Measurements from ENCODE around the gene GPR150.

The GPR150 gene

GRCh38 chr5:95652849-95653248, 33.0 kb downstream of the GPR150 start:
- no peak for DNase-seq (ENCODE audit: low spot score)

DNA sequence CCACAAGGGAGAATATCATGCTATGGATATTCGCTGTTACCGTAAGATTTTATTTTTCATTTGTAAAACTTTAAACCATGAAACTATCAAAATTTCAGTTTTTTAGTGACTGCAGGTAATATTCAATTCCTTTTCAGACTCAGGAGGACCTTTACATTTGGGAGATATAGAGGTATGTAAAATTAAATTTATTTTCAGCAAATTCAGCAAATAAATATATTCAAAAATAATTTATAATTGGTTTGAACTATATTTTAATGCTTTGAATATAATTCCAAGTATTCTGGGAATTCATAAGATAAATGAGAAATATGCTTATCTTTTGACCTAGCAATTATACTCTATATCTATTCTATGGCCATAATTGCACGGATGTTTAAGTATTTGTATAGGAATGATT, 34.3 kb downstream of the GPR150 start:
- DNase-seq (ENCODE audit: low spot score): no peak

DNA sequence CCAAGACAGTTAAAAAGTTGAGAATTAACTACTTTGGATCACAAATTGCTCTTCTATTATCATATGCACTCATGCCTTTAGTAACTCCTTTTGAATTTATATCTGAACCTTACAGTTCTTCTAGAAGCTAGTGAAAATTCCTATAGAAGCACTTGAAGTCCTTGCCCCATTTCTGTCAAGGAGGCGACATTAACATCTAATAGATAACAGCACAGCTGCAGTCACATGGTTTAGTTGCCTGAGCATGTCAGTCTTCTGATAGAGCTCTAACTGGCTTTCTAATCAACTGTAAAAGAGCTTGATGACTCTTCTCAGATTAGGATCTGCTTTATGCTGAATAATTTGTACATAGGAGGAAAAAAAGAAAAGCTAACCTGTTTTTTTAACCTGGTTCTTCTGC, 35.7 kb downstream of the GPR150 start:
- peak; percentile 72 for DNase-seq (ENCODE audit: low spot score)

- DNase-seq (ENCODE audit: low spot score): no peak
These were observed 40.2 kb downstream of the GPR150 start for GRCh38 chr5:95660060-95660459.

DNA sequence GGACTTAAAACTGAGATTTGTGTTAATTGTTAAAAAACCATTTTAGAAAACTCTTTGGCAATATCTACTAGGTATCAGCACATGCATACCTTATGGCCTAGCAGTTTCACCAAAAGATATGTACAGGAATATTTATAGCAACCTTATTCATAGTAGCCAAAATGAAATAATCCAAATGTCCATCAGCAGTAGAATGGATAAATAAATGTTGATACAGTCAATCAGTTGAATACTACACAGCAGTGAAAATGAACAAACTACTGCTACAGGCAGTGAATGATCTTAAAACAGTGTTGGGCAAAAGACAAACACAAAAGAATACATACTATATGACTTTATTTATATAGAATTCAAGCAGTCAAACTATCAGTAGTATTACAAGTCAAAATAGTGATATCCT, 43.1 kb downstream of the GPR150 start:
- DNase-seq (ENCODE audit: low spot score): no peak

DNA sequence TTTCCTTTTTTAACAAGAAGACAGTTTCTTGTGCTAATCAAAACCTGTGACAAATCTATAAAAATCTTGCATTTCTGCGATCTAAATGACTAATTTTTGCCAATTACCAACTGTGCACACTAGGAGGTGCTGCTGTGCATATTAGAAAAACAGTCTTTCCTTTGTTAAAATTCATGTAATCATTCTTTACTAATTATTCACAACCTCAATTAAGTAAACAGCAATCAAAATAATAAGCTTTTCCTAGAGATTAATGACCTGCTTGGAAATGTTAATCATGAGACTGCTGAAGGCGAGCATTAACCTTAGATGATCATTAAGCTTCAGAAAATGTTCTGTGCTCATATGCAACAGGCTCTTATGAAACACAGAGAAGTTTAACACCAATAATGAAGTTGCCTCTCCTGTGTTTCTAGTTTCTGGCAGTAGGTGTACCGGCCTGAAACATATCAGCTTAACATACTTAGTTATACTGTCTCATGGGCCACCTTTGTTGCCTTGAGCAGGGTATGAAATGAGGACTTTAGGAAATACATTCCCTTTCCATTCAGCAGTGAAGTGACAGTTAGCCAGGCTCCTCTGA, 44.4 kb downstream of the GPR150 start:
- DNase-seq (ENCODE audit: low spot score): peak; percentile 52

DNA sequence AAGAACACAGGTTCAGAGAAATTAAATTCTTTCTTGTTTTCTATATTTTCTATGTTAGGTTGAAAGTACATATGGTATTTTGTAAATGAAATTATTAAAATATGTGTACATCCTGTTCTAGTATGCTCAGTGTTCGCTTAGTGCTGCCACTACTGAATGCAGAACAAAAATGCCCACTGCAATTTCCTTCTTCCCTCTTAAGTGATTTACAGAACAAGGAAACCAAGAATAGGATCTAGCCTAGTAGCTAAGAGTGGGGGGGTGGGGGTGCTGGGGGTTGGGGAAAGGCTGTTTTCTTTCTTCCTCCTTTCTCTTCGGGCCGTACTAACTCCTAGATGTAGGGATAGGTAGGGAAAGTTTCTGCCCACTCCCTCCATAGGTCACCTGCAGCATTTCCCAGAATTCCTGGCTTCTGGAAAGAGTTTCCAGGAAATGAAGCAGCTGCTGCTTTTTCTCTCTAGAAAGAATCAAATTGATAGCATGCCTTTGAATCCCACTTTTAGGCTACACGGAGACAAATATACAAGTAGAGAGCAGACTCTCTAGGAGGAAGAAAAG, 47.3 kb downstream of the GPR150 start:
- DNase-seq (ENCODE audit: low spot score): no peak

DNA sequence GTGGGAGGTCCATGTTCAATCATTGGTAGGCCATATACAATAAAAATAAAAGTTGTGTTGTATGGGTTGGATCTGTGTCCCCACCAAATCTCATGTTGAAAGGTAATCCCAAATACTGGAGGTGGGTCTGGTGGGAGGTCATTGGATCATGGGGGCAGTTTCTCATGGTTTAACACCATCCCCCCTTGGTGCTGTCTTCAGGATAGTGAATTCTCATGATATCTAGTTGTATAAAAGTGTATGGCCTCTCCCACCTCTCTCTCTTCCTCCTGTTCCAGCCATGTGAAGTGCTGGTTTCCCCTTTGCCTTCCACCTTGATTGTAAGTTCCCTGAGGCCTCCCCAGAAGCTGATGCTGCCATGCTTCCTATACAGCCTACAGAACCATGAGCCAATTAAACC, 47.8 kb downstream of the GPR150 start:
- DNase-seq (ENCODE audit: low spot score): no peak

DNA sequence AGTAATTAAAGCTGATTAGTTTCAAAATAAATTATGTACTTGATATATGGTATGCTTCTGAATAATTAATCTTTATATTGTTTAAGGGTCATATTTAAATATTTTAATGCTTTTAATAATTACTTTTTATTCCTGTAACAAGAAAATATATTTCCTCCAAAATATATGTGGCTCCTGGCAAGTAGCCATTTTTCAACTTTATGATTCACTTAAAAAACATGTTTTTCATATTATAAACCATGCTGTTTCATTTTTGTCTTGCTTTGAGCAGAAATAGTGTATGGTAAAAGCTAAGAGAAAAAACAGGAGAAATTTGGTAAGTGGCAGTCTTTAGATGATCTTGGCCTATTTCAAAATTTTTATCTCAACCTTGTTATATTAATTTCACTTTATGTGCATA, 48.3 kb downstream of the GPR150 start:
- DNase-seq (ENCODE audit: low spot score): no peak

GRCh38 chr5:95668728-95669127, 48.8 kb downstream of the GPR150 start:
- no peak for DNase-seq (ENCODE audit: low spot score)

GRCh38 chr5:95669540-95669939, 49.7 kb downstream of the GPR150 start:
- peak; percentile 44 for DNase-seq (ENCODE audit: low spot score)

- no peak for DNase-seq (ENCODE audit: low spot score)
These were observed 50.1 kb downstream of the GPR150 start for GRCh38 chr5:95669985-95670384.

DNA sequence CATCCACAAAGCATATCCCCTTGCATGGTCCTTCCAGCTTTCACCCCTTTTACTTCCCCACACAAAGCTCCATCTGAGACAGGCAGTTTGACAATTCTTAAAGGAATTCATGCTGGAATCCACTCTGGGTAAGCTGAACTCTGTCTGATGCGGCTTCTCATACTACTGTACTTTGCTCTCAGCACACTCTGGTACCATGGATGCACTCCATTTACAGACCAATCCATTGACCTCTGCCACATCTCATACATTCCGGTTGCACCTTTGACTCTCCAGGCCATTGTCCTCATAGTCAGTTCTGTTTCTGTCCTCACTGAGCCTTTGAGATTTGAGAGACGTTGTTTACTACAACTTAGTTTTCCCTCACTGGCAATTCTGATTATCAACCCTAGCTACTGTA, 50.7 kb downstream of the GPR150 start:
- DNase-seq (ENCODE audit: low spot score): no peak

Measured in putamen (tissue), 1 donor.